HG02588 (cell line): Measurements from ENCODE around the gene PLCG1.

ENCODE experiments used
- ATAC-seq: cut with Tn5 transposase; IDR thresholded peaks from one replicate; pipeline ENCODE4 v1.9.1; 2021; ENCODE audit warnings: mild to moderate bottlenecking, moderate library complexity; ENCODE audit not compliant: unreplicated experiment

Gene PLCG1

DNA sequence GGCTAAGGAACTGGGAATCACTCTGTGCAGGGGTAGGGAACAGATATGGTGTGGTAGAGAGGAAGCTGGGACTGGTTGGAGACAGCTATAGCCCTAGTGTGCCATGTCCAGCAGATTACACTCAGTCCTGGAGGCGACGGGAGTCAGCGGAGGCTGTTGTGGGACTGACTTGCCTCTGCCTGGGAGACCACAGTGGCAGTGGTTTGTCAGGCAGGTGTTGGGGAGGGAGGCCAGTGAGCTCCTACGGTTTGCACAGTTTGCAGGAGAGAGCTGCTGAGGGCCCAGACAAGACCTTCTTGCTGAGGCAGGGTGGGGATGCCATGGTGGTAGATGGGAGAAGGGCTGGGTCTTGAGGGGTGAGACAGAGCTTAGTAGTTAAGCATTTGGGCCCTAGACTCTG, 4.9 kb downstream of the PLCG1 start:
- no peak for ATAC-seq

DNA sequence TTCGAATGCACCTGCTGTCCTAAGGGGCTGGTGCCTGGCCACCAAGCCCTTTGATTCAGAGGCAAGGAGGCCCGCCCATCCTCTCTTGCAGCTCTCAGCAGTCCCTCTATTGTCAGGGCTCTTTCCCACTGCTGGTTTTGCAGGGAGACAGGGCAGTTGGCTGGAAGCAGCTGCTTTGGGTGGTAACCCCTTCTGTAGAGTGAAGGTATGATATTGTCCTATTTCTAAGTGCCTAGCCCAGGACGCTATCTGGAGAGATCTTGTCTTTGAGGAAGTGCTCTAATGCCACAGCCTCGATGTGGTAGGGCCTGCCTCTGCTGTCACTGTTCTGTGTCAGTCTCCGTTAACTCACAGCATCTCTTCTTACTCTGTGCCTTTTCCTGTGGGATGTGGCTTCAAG, 5.6 kb downstream of the PLCG1 start:
- no peak for ATAC-seq

GRCh38 chr20:41143354-41143753, 6.0 kb downstream of the PLCG1 start:
- ATAC-seq, result no peak

DNA sequence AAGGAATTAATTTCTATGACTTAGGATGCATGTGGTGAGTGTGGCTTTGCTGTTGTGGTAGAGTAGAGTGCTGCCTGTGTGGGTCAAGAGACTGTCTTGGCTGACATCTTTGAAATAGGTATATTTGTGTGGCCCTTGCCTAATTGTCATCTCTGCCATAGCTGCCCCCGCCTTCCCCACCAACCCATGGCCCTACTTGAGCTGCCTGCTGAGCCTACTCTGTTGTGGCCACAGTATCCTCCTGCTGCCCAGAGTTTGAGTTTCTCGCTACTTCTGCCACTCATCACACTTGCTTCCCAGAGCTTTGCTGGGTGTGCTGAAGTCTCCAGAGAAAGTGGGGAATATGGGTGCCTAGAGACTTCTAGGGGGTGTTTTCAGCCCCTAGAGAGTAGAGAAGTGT, 8.0 kb downstream of the PLCG1 start:
- no peak for ATAC-seq

GRCh38 chr20:41145821-41146620, 8.7 kb downstream of the PLCG1 start:
- ATAC-seq, result no peak

DNA sequence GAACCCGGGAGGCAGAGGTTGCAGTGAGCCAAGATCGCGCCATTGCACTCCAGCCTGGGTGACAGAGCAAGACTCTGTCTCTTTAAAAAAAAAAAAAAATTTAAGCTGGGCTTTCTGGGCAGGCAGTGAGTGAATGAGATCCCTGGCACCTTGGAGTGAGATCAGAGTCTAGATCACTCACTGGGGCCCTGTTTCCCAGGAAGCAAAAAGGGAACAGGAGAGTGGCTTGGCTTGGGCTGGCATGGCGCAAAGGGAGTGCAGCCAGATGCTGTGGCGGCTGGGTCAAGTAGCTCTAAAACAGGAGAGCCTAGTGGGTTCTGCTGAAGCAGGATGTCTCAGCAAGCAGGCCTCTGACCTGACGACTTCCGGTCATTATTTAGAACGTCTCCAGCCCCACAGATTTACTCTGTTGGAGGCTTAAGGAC, 10.4 kb downstream of the PLCG1 start:
- no peak for ATAC-seq

DNA sequence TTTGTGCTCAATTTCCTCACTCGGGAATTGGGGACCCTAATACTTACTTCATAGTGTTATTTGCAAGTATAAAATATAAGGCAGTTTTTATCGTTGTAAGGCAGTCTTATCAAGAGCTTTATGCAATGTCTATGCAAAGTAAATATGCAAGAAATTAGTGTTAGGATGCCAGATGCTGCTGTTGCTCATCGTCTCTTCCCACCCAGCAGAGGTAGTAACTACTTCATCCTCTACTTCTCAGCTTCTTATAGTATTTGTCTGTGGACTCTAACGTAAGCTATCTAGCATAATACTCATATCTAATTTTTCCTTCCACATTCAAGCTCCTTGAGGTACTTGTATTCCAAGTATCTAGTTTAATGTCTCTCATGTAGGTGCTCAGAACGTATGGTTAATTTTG, 11.6 kb downstream of the PLCG1 start:
- no peak for ATAC-seq

DNA sequence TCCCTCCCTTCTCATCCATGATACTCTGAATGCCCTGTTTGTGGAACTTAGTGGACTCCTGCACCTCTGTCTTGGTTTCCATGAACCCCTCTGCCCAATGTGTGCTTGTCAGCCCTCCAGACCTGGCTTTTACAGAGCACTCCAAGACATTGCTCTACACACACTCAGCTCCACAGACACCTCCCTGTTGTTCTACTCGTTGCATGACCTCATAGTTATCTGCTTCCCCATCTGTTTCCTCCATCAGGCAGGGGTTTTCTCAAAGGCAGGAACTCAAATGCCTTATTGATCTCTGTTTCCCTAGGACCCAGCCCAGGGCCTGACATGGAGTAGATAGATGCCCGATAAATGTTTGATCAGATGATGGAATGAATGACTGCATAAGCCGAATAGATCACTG, 13.3 kb downstream of the PLCG1 start:
- ATAC-seq, result no peak

- ATAC-seq, result no peak
These were observed 14.0 kb downstream of the PLCG1 start for GRCh38 chr20:41151134-41151869.

DNA sequence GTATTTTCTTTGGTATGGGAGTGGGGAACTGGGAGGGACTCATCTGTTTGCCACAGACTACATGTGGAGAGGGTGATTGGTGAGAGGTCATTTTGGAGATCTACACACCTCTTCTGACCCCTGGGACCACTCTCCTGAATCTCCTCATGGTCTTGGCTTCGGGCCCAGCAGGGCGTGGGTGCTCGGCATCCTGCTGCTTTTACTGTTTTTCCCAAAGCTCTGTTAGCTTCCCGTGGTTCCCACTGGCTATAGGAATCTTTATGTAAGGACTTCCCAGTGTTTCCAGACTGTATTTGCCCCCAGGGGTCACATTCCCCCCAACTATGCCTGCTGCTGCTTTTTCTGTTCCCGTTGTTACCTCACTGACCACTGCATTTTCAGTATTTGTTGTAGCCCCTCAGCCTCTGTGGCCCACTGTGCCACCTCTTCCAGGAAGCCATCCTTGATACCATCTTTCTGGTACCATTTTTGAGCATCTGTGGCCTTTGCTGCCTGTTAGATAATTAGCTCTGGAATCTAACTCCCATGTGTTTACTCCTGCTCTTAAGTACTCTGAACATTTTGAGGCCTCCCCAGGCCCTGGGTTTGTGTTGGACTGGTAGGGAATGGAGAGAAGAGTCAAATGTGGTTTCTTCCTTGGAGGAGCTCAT, 14.9 kb downstream of the PLCG1 start:
- no peak for ATAC-seq

DNA sequence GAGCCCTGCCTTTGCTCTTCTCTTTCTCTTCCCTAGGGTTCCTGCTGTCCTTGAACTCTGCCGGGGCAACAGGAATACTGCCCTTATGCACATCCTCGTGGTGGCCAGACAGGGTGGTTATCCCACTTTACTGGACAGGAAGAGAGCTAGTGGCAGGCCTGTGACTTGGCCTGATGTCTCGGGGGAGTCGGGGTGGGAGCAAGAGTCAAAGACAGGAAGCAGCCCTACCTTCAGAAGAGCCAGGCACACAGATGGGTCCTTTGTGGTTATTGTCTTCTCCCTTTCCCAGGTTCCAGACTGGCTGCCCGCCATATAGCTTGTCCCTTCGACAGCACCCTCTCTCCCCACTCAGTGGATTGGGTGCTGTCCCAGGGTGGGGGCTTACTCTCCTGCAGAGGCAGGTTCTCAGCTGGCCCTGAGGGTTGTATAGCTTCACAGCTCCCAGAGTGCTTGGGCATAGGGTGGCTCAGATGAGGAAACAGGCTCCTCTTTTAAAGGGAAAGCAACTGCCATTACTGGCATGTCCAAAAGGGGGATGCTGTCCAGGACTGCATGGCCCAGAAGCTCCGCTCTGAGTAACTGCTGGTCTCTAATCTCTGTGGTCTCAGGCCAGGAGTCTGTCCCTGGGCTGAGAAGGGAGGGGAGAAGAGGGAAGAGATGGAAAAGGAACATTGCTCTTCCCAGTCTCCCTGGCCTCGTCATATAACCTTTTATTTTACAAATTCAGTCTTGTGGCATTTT, 17.3 kb downstream of the PLCG1 start:
- no peak for ATAC-seq

- ATAC-seq, result no peak
These were observed 17.9 kb downstream of the PLCG1 start for GRCh38 chr20:41155261-41155660.

DNA sequence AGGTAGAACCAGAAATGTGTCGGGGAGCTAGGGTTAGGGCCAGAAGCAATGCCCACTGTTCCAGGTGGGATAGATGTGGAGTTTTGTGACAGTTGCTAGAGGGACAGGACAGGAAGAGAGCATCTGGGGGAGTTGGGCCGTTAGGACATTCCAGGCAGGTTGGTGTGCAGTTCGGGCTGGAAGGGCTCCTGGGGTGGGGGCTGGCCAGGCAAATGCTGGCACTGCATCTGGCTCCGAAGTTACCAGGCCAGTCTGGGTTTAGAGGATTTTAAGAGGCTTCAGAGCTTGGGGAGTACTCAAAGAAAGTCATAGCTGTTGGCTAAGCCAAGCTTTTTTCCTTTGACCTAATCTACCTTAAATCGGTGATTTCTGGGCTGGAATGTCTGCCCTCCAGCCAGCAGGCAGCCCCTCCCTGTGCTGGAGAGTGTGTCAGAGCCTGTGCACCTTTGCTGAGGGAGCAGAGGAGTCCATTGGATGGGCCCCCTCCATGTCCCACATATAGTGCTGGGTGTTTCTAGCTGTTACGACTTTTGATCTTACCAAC, 20.8 kb downstream of the PLCG1 start:
- no peak for ATAC-seq

DNA sequence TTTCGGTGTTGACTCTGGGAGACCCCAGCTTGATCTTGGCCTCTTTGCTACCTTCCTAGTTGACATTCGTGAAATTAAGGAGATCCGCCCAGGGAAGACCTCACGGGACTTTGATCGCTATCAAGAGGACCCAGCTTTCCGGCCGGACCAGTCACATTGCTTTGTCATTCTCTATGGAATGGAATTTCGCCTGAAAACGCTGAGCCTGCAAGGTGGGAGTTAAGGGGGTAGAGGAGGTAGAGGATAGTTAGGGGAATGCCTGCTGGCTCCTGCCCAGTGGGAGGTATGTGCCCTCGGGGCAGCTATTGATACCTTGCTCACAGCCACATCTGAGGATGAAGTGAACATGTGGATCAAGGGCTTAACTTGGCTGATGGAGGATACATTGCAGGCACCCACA, 22.2 kb downstream of the PLCG1 start:
- ATAC-seq, result no peak

GRCh38 chr20:41160686-41161085, 23.3 kb downstream of the PLCG1 start:
- no peak for ATAC-seq

- no peak for ATAC-seq
These were observed 24.5 kb downstream of the PLCG1 start for GRCh38 chr20:41161886-41162285.

GRCh38 chr20:41162396-41162795, 25.1 kb downstream of the PLCG1 start:
- ATAC-seq, result no peak

DNA sequence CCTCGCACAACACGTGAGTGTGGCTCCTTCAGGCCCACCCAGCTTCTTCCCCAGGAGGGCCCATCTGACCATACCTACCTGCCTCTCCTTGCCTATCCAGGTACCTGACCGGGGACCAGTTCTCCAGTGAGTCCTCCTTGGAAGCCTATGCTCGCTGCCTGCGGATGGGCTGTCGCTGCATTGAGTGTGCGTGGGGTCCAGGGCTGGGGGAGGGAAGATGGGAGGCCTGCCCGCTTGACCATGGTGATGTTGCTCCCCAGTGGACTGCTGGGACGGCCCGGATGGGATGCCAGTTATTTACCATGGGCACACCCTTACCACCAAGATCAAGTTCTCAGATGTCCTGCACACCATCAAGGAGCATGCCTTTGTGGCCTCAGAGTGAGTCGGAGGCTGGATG, 26.5 kb downstream of the PLCG1 start:
- no peak for ATAC-seq

DNA sequence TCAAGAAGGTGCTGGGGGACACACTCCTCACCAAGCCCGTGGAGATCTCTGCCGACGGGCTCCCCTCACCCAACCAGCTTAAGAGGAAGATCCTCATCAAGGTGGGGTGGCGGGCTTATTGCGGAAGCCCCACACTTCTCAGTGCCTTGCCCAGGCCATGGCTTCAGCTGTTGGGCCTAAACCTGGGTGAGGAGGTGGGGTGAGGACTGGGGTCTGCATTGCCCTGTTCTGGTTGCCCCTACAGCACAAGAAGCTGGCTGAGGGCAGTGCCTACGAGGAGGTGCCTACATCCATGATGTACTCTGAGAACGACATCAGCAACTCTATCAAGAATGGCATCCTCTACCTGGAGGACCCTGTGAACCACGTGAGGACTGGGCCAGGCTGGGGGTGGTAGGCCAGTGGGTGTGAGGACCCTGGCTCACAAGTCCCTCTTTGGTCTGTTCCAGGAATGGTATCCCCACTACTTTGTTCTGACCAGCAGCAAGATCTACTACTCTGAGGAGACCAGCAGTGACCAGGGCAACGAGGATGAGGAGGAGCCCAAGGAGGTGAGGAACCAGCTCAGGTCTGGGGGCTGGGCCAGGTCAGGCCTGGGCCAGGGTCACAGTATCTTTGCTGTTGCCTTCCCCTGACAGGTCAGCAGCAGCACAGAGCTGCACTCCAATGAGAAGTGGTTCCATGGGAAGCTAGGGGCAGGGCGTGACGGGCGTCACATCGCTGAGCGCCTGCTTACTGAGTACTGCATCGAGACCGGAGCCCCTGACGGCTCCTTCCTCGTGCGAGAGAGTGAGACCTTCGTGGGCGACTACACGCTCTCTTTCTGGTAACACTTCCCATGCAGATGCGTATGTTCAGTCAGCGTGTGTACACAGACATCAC, 27.9 kb downstream of the PLCG1 start:
- ATAC-seq, result no peak
